IPS DF 6.9 (cell line): ENCODE measurements around the gene SMNDC1.
"Not testable (repeated sequence)": the region's sequence is repeated elsewhere in the genome, so short reads cannot be mapped to it uniquely, and the experiment has no call there.

ENCODE experiments used
- DNase-seq: peaks from one replicate; pipeline ENCODE4 v3.0.0-alpha.2; 2013; ENCODE audit warnings: low read depth, low spot score
- H3K27ac ChIP-seq: one replicate; pipeline ENCODE4 v1.5.1; 2013; ENCODE audit warnings: low read length, control low read depth
- H3K27me3 ChIP-seq: 2 replicates; pipeline ENCODE4 v1.6.1; 2013; ENCODE audit warnings: mild to moderate bottlenecking, low read length; ENCODE audit not compliant: control insufficient read depth, insufficient read depth
- H3K36me3 ChIP-seq: 2 replicates; pipeline ENCODE4 v1.6.1; 2013; ENCODE audit warnings: low read length; ENCODE audit not compliant: control insufficient read depth, insufficient read depth
- H3K4me1 ChIP-seq: 2 replicates; pipeline ENCODE4 v1.6.1; 2013; ENCODE audit warnings: low read length; ENCODE audit not compliant: control insufficient read depth, insufficient read depth
- H3K4me3 ChIP-seq: 2 replicates; pipeline ENCODE4 v1.5.1; 2013; ENCODE audit warnings: mild to moderate bottlenecking, low read length
- H3K9me3 ChIP-seq: 2 replicates; pipeline ENCODE4 v1.6.1; 2013; ENCODE audit warnings: low read length, inconsistent platforms; ENCODE audit not compliant: control insufficient read depth, insufficient read depth
- WGBS: extraction: QIAGEN DNeasy Blood & Tissue Kit; methylation state at CpG from one replicate; pipeline ENCODE4 v1.1.7; 2013; ENCODE audit warnings: mixed read lengths, missing lambda C conversion rate; ENCODE audit not compliant: insufficient read length, insufficient coverage; 5-methylcytosine and 5-hydroxymethylcytosine counted together

The SMNDC1 gene

DNA sequence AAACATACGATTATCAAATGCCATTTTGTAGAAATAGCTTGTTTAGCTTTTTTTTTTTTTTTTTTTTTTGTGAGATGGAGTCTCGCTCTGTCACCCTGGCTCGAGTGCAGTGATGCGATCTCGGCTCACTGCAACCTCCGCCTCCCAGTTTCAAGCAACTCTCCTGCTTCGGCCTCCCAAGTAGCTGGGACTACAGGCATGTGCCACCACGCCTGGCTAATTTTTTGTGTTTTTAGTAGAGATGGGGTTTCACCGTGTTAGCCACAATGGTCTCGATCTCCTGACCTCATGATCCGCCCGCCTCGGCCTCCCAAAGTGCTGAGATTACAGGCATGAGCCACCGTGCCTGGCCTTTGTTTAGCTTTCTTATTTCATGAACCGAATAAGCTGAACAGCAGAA, 31.7 kb downstream of the SMNDC1 start:
- not testable (repeated sequence) for H3K4me3 ChIP-seq, DNase-seq, H3K27ac ChIP-seq, H3K27me3 ChIP-seq, H3K9me3 ChIP-seq, H3K4me1 ChIP-seq, H3K36me3 ChIP-seq
- no CpG with 5 or more reads among the region's 15 CpGs for WGBS

DNA sequence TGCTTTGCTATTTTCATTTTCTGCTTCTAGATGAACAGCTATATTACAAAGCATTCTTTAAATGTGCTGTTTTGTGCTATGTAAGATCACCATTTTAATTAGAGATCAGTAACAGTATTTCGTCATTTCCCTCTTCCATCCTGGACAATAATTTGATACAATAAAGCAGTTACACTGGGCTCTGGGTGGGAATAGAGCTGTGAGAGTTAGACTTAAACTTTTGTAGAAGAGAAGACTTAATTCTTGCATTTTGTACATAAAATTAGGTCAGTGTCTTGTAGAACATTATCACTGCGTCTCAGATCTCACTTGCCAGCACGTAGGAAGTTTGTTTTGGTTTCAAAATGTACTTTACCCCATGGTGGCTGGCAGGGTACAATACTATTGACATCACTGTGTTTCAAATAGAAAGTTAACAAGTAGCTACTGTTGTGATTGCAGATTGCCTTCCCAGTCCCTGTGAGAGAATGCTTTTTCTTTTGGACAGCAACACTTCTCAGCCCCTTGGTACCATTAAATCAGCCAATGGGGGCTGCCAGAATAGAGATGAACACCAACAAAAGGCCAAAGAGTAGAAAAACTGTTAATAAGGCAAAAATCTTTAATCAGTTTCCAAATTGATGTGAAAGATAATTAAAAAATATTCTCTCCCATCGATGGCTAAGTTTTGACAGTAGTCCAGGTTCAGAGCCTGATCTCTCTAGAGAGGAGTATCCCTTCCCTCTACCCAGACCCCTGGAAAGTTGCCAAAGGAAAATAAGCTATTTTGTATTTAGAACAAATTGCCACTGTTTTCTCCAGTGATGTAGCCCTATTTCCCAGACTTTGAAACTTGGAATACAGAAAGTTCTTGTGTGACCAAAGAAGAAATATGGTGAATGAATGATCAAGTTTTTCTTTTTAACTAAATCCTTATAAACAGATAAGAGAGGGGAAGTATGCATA, 35.1 kb downstream of the SMNDC1 start:
- Histone ChIP-seq H3K27ac (no peak overlapping the region), H3K27me3 (no peaks in the 10 kb centered on the region), H3K4me1 (no peaks in the 10 kb centered on the region; the same call in 1 of the 2 replicates), H3K36me3 (no peaks in the 10 kb centered on the region), H3K9me3 (no peaks in the 10 kb centered on the region), H3K4me3 (no peak overlapping the region)
- DNase-seq, result no peak
- WGBS, result no CpG with 5 or more reads among the region's 4 CpGs

DNA sequence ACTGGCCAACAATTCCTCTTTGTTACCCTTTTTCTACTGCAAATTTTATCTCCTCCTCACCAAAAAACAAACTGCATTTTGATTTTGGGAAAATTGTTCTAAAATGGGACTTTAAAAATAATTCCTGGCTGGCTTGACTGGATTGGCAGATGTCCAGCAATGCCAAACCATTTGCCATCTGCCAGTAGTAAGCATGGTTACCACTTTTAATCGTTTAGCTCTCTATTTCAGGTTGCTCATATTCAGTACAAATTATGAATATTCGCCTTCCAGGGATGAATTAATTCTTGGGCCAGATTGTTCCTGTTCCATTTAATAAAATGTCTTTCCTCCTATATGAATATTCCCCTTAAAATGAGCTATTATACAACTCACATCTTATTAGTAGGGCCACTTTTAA, 35.7 kb downstream of the SMNDC1 start:
- Histone ChIP-seq H3K4me3 (no peak overlapping the region), H3K9me3 (no peaks in the 10 kb centered on the region), H3K36me3 (no peaks in the 10 kb centered on the region), H3K4me1 (no peaks in the 10 kb centered on the region; the same call in 1 of the 2 replicates), H3K27me3 (no peaks in the 10 kb centered on the region), H3K27ac (no peak overlapping the region)
- WGBS, result no CpG with 5 or more reads among the region's 2 CpGs
- DNase-seq, result no peak

GRCh38 chr10:110268442-110268841, 36.3 kb downstream of the SMNDC1 start:
- Histone ChIP-seq H3K9me3 (no peaks in the 10 kb centered on the region), H3K36me3 (no peaks in the 10 kb centered on the region), H3K27ac (no peak overlapping the region), H3K27me3 (no peaks in the 10 kb centered on the region), H3K4me3 (no peak overlapping the region), H3K4me1 (no peaks in the 10 kb centered on the region)
- no peak for DNase-seq

DNA sequence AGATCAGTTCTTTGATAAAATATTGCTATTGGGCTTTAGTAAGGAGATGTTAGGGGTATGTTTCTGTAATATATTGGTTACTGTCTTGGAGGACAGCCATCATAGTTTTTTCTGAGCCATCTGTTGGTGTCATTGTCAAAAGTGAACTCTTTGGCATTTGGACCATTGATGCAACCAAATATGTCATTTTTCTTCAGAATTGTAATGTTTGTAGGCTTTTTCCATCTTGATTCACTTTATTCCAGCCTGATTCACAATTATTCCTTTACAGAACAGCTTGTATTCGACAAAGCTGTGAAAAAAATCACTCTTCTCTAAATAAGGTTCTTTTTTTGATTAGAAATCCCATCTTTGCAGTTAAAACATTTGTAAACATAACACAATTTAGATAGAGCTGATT, 37.4 kb downstream of the SMNDC1 start:
- Histone ChIP-seq H3K4me1 (no peaks in the 10 kb centered on the region), H3K9me3 (no peaks in the 10 kb centered on the region), H3K36me3 (no peaks in the 10 kb centered on the region), H3K4me3 (no peak overlapping the region), H3K27me3 (no peaks in the 10 kb centered on the region), H3K27ac (no peak overlapping the region)
- WGBS, result no CpG with 5 or more reads among the region's 1 CpG
- DNase-seq, result no peak

GRCh38 chr10:110265573-110266193, 39.0 kb downstream of the SMNDC1 start:
- Histone ChIP-seq H3K27ac (no peak overlapping the region), H3K9me3 (no peaks in the 10 kb centered on the region), H3K27me3 (no peaks in the 10 kb centered on the region), H3K4me1 (no peaks in the 10 kb centered on the region), H3K4me3 (no peak overlapping the region), H3K36me3 (no peaks in the 10 kb centered on the region)
- WGBS, result no CpG with 5 or more reads among the region's 4 CpGs
- DNase-seq, result no peak

DNA sequence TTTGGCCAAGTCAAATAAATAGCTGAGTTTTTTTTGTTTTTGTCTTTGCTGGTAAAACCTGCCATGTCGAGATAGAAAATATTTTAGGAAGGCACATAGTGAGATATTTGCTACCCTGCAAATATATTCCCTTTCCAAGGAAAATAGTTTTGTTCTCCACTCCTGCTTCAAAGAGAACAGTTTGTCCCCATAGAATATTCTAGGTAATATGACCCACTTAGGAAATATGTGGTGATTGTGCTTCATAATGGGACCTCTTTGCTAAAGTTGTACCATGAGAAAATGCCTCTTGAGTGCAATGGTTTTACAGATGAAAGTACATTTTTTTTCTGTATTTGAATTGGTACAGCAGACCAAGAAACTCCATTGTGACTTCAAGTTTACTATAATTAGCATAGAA, 41.6 kb downstream of the SMNDC1 start:
- WGBS, result no CpG with 5 or more reads among the region's 1 CpG
- Histone ChIP-seq H3K27me3 (no peaks in the 10 kb centered on the region), H3K4me1 (no peaks in the 10 kb centered on the region), H3K27ac (no peak overlapping the region), H3K9me3 (no peaks in the 10 kb centered on the region), H3K36me3 (no peaks in the 10 kb centered on the region), H3K4me3 (no peak overlapping the region)
- no peak for DNase-seq

GRCh38 chr10:110260746-110261477, 43.8 kb downstream of the SMNDC1 start:
- H3K27ac ChIP-seq, result no peak overlapping the region
- no peaks in the 10 kb centered on the region for H3K4me1 ChIP-seq
- H3K27me3 ChIP-seq, result no peaks in the 10 kb centered on the region
- no CpG with 5 or more reads among the region's 1 CpG for WGBS
- H3K9me3 ChIP-seq, result no peaks in the 10 kb centered on the region
- no peaks in the 10 kb centered on the region for H3K36me3 ChIP-seq
- H3K4me3 ChIP-seq, result no peak overlapping the region
- DNase-seq, result no peak

DNA sequence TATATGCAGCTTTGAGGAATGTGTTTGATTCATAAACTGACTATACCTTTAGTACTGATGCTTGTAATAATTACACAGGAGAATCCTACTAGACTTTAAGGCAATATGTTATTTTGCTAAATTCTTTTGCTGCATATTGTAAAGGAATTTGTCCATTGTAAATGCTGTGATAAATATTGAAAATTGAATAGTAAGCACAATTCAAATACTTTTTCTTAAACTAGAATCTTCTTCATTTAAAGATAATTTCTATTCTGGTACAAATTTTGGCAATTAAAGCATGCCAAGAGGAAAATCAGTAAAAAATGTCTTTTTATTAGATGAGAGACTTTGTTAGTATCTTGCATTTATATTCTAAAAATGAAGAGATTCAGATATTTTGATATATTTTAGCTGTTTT, 45.4 kb downstream of the SMNDC1 start:
- no peak for DNase-seq
- H3K9me3 ChIP-seq, result no peaks in the 10 kb centered on the region
- H3K4me3 ChIP-seq, result no peak overlapping the region
- no peaks in the 10 kb centered on the region for H3K4me1 ChIP-seq
- no peaks in the 10 kb centered on the region for H3K36me3 ChIP-seq
- no peak overlapping the region for H3K27ac ChIP-seq
- H3K27me3 ChIP-seq, result no peaks in the 10 kb centered on the region

- Histone ChIP-seq H3K36me3 (no peaks in the 10 kb centered on the region), H3K4me3 (no peak overlapping the region), H3K4me1 (no peaks in the 10 kb centered on the region), H3K27me3 (no peaks in the 10 kb centered on the region), H3K9me3 (no peaks in the 10 kb centered on the region), H3K27ac (no peak overlapping the region)
- DNase-seq, result no peak
- WGBS, result no CpG with 5 or more reads among the region's 1 CpG
Measured at GRCh38 chr10:110258542-110258941, 46.2 kb downstream of the SMNDC1 start.
